ENCODE data around the gene PHOX2B.

The PHOX2B gene

DNA sequence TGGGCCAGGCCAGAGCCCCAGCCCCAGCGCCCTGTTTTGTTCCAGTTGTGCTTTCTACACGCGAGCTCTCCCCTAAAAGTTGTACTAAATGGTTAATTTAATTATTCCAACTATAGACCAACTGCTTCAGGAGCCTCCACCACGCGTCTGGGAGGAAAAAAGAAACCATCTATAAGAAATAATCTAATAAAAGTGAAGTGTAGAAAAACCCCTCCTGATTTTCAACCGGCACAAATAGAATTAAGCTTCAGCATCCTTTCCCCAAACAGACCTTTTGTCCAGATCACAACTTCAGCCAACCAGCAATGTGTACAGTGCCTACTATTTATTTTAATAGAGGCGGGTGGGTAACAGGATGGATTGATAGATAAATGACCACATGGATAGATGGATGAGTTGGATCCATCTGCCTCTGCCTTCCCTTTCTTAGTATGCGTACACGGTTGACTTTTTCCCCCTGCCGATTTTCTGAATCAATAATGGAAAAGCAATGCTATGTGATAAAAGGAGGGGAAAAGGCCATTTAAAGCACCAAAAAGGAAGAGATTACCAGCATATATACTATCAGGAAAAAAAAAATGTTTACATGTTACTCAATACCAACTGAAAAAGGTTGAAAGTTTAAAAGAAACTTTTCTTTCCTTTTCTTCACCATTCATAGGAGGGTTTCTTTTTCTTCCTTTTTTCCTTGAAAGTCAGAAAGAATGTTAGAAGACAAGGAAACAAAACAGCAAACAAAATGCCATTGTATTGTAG lies 3.7 kb upstream of the PHOX2B start:
- H3K9ac ChIP-seq (ENCODE audit: insufficient read length, low read depth), result no peak overlapping the region
- no peak for DNase-seq (ENCODE audit: low read depth, low spot score)
- H3K4me3 ChIP-seq (ENCODE audit: insufficient read length, low read depth), result peak overlapping the region; percentile 46
- peaks cover 4% of the 10 kb centered on the region for H3K4me1 ChIP-seq (ENCODE audit: insufficient read depth, insufficient read length)
- no peaks in the 10 kb centered on the region for H3K36me3 ChIP-seq (ENCODE audit: insufficient read depth, insufficient read length, low read length)
- H3K27me3 ChIP-seq (ENCODE audit: insufficient read depth, insufficient read length), result peaks cover 93% of the 10 kb centered on the region
- H3K9me3 ChIP-seq (ENCODE audit: insufficient read depth, low read length), result no peaks in the 10 kb centered on the region
- TF ChIP-seq SUZ12 (IDR thresholded peaks at IDR 0.05; ENCODE audit: extremely low read depth, insufficient read depth, insufficient read length), result no peak

DNA sequence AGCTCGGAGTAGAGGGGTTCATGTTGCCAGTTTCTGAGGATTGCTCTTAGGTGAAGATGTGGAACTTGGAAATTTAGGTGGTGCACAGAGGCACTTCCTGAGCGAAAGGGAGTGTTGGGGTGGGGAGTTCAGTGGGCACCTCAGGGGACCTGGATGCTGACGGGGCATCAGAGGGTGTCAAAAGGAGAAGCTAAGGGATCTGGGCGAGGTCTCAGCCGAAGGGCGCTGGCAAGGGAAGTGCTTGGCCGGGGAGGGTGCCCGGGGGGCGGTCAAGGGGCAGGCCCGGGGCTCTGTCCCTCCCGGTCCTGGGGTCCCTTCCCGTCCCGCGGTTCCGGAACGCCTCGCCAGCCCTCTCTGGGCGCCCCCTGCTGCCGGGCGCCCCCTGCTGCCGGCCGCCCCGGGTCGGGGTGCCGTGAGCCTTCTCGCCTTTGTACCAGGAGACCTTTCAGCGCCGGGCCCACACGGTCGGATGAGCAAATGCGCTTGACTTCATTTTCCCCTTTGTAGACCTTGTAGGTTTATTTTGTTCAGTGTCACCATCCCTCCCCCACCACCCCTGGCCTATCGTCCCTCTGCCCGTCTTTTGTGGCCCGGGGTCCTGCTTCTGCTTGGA lies 3.0 kb upstream of the PHOX2B start:
- Histone ChIP-seq H3K9ac (ENCODE audit: insufficient read length, low read depth) (peak overlapping the region; percentile 64), H3K36me3 (ENCODE audit: insufficient read depth, insufficient read length, low read length) (no peaks in the 10 kb centered on the region), H3K4me3 (ENCODE audit: insufficient read length, low read depth) (peak overlapping the region; percentile 46), H3K4me1 (ENCODE audit: insufficient read depth, insufficient read length) (peaks cover 4% of the 10 kb centered on the region), H3K9me3 (ENCODE audit: insufficient read depth, low read length) (no peaks in the 10 kb centered on the region), H3K27me3 (ENCODE audit: insufficient read depth, insufficient read length) (peaks cover 98% of the 10 kb centered on the region)
- TF ChIP-seq ZNF274 (IDR thresholded peaks at IDR 0.05; ENCODE audit: low read depth, low read length) (no peak), YY1 (IDR thresholded peaks at IDR 0.05; ENCODE audit: insufficient read depth, insufficient read length) (no peak), SUZ12 (IDR thresholded peaks at IDR 0.05; ENCODE audit: extremely low read depth, insufficient read depth, insufficient read length) (no peak)
- no peak for DNase-seq (ENCODE audit: low read depth, low spot score)

DNA sequence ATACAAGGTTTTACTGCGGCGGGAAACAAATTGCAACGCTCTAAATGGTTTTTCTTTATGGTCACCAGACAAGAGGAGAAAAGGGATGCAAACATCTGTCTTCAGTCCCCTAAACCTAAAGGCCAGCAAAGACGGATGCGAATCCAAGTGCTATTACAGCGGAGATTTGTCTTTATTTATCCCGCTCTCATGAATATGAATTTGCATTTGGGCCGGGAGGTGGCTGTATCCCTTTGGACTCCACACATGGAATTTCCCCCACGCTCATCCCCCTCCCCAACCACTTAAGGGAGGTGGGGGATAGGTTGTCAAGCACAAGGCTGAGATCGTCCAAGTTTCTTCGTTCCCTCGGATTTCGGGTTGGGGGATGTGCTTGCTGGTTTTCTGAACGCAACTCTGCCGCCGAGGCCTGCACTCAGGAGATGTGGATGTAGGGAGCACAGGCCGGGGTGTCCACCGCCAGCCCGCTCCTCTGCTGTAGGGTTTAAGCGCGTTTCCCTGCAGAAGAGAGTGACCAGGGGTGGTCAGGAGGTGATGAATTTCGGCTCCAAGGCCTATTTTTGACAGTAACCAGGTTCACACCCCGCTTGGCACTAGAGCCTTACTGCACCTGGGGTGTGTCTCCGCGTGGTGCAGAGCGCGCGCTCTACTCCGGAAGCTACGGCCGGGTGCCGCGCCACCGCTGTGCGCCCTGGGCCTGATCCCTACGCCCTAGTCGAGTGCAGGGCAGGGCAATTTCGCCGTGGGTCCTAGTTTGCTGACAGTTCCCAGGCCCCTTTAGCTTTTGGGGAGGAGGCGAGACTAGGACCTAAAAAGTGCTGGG lies 2.3 kb upstream of the PHOX2B start:
- H3K36me3 ChIP-seq (ENCODE audit: insufficient read depth, insufficient read length, low read length), result no peaks in the 10 kb centered on the region
- no peak for DNase-seq (ENCODE audit: low read depth, low spot score)
- H3K4me3 ChIP-seq (ENCODE audit: insufficient read length, low read depth), result peak overlapping the region; percentile 46
- peak overlapping the region; percentile 64 for H3K9ac ChIP-seq (ENCODE audit: insufficient read length, low read depth)
- no peaks in the 10 kb centered on the region for H3K9me3 ChIP-seq (ENCODE audit: insufficient read depth, low read length)
- peaks cover 4% of the 10 kb centered on the region for H3K4me1 ChIP-seq (ENCODE audit: insufficient read depth, insufficient read length)
- no peak for TF ChIP-seq YY1 (IDR thresholded peaks at IDR 0.05; ENCODE audit: insufficient read depth, insufficient read length)
- peaks cover 99% of the 10 kb centered on the region for H3K27me3 ChIP-seq (ENCODE audit: insufficient read depth, insufficient read length)

DNA sequence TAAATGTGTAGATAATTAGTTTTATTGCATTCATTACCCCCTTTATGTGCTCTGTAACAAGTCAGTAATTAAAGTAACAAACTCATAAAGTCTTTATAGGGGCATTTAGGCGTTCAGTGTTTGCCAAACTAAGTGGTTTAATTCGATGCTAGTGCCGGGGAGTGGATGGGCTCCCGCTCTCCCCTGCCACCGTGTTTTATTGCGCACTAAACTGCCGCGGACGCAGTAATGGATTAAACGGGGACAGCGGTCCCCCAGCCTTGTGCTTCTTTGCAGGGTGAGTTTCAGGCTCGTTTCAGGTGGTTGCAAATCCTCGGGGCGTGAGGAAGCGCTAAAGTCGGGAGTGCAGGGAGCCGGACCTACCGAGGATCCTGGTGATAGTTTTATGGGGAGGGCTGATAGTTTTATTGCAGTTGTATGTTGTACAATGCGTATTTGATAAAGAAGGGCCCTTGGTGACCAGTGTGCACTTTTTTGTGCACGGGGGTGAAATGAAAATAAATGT lies 1.6 kb upstream of the PHOX2B start:
- peaks cover 99% of the 10 kb centered on the region for H3K27me3 ChIP-seq (ENCODE audit: insufficient read depth, insufficient read length)
- no peaks in the 10 kb centered on the region for H3K9me3 ChIP-seq (ENCODE audit: insufficient read depth, low read length)
- H3K4me3 ChIP-seq (ENCODE audit: insufficient read length, low read depth), result no peak overlapping the region
- H3K36me3 ChIP-seq (ENCODE audit: insufficient read depth, insufficient read length, low read length), result no peaks in the 10 kb centered on the region
- TF ChIP-seq SUZ12 (IDR thresholded peaks at IDR 0.05; ENCODE audit: extremely low read depth, insufficient read depth, insufficient read length) (no peak), YY1 (IDR thresholded peaks at IDR 0.05; ENCODE audit: insufficient read depth, insufficient read length) (no peak), ZNF274 (IDR thresholded peaks at IDR 0.05; ENCODE audit: low read depth, low read length) (no peak)
- H3K9ac ChIP-seq (ENCODE audit: insufficient read length, low read depth), result no peak overlapping the region
- peaks cover 4% of the 10 kb centered on the region for H3K4me1 ChIP-seq (ENCODE audit: insufficient read depth, insufficient read length)
- DNase-seq (ENCODE audit: low read depth, low spot score), result no peak

DNA sequence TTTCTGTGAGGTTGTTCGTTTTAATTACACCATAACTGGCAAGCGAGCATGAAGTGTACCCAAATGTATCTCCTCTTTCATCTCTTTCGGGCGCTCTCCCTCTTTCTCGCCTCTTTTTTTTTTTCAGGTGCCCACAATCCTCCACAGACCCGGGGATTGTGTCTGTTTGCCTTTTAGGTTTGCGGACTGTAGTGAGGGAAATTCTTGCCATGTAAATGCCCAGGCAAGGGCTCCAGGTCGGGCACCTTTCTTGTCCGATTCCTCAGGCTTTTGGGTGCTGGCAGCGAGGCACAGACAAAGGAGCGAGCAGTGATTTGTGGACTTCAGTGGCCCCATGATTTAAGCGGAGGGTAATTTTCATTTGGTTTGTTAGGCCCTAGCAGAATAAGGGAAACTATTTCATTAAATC lies 1.1 kb upstream of the PHOX2B start:
- Histone ChIP-seq H3K27me3 (ENCODE audit: insufficient read depth, insufficient read length) (peaks cover 99% of the 10 kb centered on the region), H3K4me3 (ENCODE audit: insufficient read length, low read depth) (no peak overlapping the region), H3K36me3 (ENCODE audit: insufficient read depth, insufficient read length, low read length) (no peaks in the 10 kb centered on the region), H3K9me3 (ENCODE audit: insufficient read depth, low read length) (no peaks in the 10 kb centered on the region), H3K4me1 (ENCODE audit: insufficient read depth, insufficient read length) (peaks cover 4% of the 10 kb centered on the region), H3K9ac (ENCODE audit: insufficient read length, low read depth) (no peak overlapping the region)
- DNase-seq (ENCODE audit: low read depth, low spot score), result no peak
- TF ChIP-seq YY1 (IDR thresholded peaks at IDR 0.05; ENCODE audit: insufficient read depth, insufficient read length) (no peak), SUZ12 (IDR thresholded peaks at IDR 0.05; ENCODE audit: extremely low read depth, insufficient read depth, insufficient read length) (peak; percentile 85)

DNA sequence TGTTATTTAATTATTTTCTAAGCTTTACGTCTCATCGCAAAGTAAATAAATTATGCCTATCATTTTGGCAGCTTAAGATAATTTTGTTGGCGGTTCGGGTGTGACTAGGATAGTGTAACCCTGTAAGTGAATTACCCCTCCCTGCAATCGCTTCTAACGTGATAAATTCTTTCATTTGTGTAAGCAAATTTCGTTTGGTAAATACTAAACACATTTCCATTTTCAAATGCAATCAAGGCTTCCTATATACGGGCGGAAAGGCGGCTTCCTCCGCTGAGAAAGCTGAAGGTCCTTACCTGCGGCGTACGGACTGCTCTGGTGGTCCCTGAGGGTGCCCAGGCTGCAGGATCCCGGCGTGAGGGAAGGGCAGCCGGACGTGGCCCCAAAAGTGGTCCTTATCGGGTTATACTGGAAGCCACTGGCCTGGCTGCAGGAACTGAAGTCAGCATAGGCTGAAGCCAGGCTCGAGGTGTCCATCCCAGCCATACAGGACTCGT lies 403 bp downstream of the PHOX2B start:
- Histone ChIP-seq H3K9ac (ENCODE audit: insufficient read length, low read depth) (no peak overlapping the region), H3K9me3 (ENCODE audit: insufficient read depth, low read length) (no peaks in the 10 kb centered on the region), H3K4me3 (ENCODE audit: insufficient read length, low read depth) (no peak overlapping the region), H3K27me3 (ENCODE audit: insufficient read depth, insufficient read length) (peaks cover 99% of the 10 kb centered on the region), H3K4me1 (ENCODE audit: insufficient read depth, insufficient read length) (peaks cover 4% of the 10 kb centered on the region), H3K36me3 (ENCODE audit: insufficient read depth, insufficient read length, low read length) (no peaks in the 10 kb centered on the region)
- no peak for TF ChIP-seq YY1 (IDR thresholded peaks at IDR 0.05; ENCODE audit: insufficient read depth, insufficient read length)
- peak; percentile 13 for TF ChIP-seq SUZ12 (IDR thresholded peaks at IDR 0.05; ENCODE audit: extremely low read depth, insufficient read depth, insufficient read length)
- DNase-seq (ENCODE audit: low read depth, low spot score), result no peak
